ENCODE results near the gene CAMTA1. TPM values are rescaled to one million over a fixed set of nuclear protein-coding genes. Genes with fewer than 3 reads are reported as not detected.

Gene CAMTA1
- total RNA-seq, 3 donors from 2014 or later = 73.4 to 114 (median 82.6) TPM

DNA sequence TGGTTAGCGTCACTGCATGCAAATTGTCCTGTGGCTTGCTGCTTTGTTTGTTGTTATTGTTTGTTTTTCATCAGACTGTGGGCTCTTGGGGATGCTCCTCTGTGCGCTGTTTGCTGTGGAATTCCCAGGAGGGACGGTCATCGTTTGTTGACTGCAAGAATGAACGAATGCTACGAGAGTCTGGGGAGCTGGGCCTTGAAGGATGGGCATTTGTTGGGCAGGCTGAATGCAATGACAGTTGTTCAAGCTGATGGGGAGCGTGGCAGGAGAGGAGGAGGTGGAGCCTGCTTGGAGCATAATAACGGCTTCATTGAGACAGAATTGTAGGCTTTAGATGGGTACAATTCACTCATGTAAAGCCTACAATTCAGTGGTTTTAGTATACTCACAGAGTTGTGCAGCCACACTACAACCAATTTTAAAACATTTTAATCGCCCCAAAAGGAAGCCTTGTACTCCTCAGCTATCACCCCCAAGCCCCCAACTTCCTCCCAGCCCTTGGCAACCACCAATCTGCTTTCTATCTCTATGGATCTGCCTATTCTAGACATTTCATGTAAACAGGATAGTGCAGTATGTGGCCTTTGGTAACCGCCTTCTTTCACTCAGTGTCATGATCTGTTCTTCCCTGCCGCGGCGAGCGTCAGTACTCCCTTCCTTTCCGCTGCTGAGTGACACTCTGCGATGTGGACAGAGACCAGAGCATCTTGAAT is 190.2 kb downstream of the CAMTA1 start:
- no peak for ATAC-seq
- Histone ChIP-seq H3K9me3 (no peaks in the 10 kb centered on the region), H3K4me3 (no peak overlapping the region), H3K4me1 (ENCODE audit: low read depth) (no peaks in the 10 kb centered on the region), H3K36me3 (ENCODE audit: low read depth) (no peaks in the 10 kb centered on the region)
- TF ChIP-seq CTCF (IDR thresholded peaks at IDR 0.05) = no peak
- DNase-seq = no peak
- intact Hi-C loops (cut with DNase I, micrococcal nuclease) = no loop called here

GRCh38 chr1:6976044-6976375 is 190.8 kb downstream of the CAMTA1 start:
- H3K9me3 ChIP-seq = no peaks in the 10 kb centered on the region
- no peaks in the 10 kb centered on the region for H3K4me1 ChIP-seq (ENCODE audit: low read depth)
- TF ChIP-seq CTCF (IDR thresholded peaks at IDR 0.05) = no peak
- intact Hi-C loops (cut with DNase I, micrococcal nuclease) = no loop called here
- no peak for ATAC-seq
- no peak overlapping the region for H3K4me3 ChIP-seq
- H3K36me3 ChIP-seq (ENCODE audit: low read depth) = no peaks in the 10 kb centered on the region
- no peak for DNase-seq

- TF ChIP-seq CTCF (IDR thresholded peaks at IDR 0.05) = no peak
- ATAC-seq = no peak
- intact Hi-C loops (cut with DNase I, micrococcal nuclease) = no loop called here
These were observed 193.9 kb downstream of the CAMTA1 start for GRCh38 chr1:6979003-6979613.

GRCh38 chr1:6981595-6981994 is 196.3 kb downstream of the CAMTA1 start:
- H3K36me3 ChIP-seq (ENCODE audit: low read depth) = no peaks in the 10 kb centered on the region
- intact Hi-C loops (cut with DNase I, micrococcal nuclease) = no loop called here
- no peak overlapping the region for H3K4me3 ChIP-seq
- TF ChIP-seq CTCF (IDR thresholded peaks at IDR 0.05) = no peak
- DNase-seq (no peak), ATAC-seq (no peak)
- H3K9me3 ChIP-seq = no peaks in the 10 kb centered on the region
- no peaks in the 10 kb centered on the region for H3K4me1 ChIP-seq (ENCODE audit: low read depth)

More at GRCh38 chr1:6979003-6979613, 193.9 kb downstream of the CAMTA1 start:
- no peaks in the 10 kb centered on the region for H3K36me3 ChIP-seq (ENCODE audit: low read depth)
- H3K4me3 ChIP-seq = no peak overlapping the region
- H3K9me3 ChIP-seq = no peaks in the 10 kb centered on the region
- no peaks in the 10 kb centered on the region for H3K4me1 ChIP-seq (ENCODE audit: low read depth)
- no peak for DNase-seq

DNA sequence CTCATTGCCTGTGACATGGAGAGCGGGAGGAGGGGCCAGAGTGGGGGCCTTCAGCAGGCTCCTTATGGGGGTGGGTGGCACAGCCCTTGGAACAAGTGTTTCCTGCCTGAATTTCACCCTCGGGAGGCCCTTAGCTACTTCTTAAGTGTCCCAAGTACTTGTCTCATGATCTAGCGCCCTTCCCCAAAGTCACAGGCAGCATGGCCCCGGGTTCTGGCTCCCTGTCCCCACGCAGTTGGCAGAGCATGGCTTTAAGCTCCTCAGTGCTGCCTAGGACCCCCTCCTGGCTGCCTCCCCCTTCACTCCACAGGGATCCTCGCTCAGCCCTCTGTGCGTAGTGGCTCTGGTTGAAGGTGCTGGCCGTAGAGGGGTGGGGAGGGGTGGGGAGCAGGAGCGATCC is 197.2 kb downstream of the CAMTA1 start:
- intact Hi-C loops (cut with DNase I, micrococcal nuclease) = no loop called here
- DNase-seq (no peak), ATAC-seq (no peak)
- Histone ChIP-seq H3K4me3 (no peak overlapping the region), H3K36me3 (ENCODE audit: low read depth) (no peaks in the 10 kb centered on the region), H3K9me3 (no peaks in the 10 kb centered on the region), H3K4me1 (ENCODE audit: low read depth) (no peaks in the 10 kb centered on the region)
- TF ChIP-seq CTCF (IDR thresholded peaks at IDR 0.05) = no peak

All from mucosa of descending colon (tissue), 3 donors.